Ovary (tissue), 3 donors: ENCODE data around the gene AMPD2.

ENCODE experiments used
- EP300 ChIP-seq: sonication (generic); formaldehyde crosslinking; IDR thresholded peaks from one replicate; pipeline ENCODE4 v1.6.1; 2017; ENCODE audit warnings: antibody characterized with exemption
- POLR2A ChIP-seq: fragments of 450-650 bp; IDR thresholded peaks from one replicate; pipeline ENCODE4 v1.6.1; 2017; ENCODE audit warnings: antibody characterized with exemption, mild to moderate bottlenecking, moderate library complexity
- TF ChIP-seq, protein P1 (sequence below), 3 donors: fragments of 450-650 bp in 2 of 3; fragments of 200-600 bp in 1 of 3; IDR thresholded peaks; one replicate each; pipeline versions ENCODE4 v1.5.1 to v1.8.0; 2016 to 2022; ENCODE audit warnings: antibody characterized with exemption in 3 of 3, mild to moderate bottlenecking in 1 of 3
- donor health status: DM: no; HTN: no; CAD: no.

DNA sequence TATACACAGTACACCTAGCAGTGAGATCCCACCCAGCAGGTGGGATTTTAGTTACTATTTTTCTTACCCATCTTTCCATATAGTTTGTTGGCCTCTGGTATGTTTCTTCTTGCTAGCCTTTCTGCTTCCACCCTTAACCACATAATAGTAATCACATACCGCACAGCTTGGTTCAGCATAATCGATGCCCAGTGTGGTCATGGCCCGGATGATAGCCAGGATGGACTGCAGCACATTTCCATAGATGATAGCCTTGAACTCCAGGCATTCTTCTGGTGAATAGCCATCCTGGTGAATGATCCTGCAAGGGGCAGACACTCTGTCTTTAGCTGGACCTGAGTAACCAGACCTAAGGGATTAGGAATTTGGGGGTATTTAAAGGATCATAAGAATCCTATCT is 9.8 kb upstream of the AMPD2 start:
- TF ChIP-seq, protein P1, sequence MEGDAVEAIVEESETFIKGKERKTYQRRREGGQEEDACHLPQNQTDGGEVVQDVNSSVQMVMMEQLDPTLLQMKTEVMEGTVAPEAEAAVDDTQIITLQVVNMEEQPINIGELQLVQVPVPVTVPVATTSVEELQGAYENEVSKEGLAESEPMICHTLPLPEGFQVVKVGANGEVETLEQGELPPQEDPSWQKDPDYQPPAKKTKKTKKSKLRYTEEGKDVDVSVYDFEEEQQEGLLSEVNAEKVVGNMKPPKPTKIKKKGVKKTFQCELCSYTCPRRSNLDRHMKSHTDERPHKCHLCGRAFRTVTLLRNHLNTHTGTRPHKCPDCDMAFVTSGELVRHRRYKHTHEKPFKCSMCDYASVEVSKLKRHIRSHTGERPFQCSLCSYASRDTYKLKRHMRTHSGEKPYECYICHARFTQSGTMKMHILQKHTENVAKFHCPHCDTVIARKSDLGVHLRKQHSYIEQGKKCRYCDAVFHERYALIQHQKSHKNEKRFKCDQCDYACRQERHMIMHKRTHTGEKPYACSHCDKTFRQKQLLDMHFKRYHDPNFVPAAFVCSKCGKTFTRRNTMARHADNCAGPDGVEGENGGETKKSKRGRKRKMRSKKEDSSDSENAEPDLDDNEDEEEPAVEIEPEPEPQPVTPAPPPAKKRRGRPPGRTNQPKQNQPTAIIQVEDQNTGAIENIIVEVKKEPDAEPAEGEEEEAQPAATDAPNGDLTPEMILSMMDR (IDR thresholded peaks at IDR 0.05) = no peak
- TF ChIP-seq EP300 (no peak), POLR2A (no peak)
